ENCODE results near the gene SHB. TPM values are rescaled to one million over a fixed set of nuclear protein-coding genes. Genes with fewer than 3 reads are reported as not detected.

The SHB gene
- total RNA-seq, 4 donors from 2014 or later, result 18.4 to 27.5 (median 22.0) TPM

DNA sequence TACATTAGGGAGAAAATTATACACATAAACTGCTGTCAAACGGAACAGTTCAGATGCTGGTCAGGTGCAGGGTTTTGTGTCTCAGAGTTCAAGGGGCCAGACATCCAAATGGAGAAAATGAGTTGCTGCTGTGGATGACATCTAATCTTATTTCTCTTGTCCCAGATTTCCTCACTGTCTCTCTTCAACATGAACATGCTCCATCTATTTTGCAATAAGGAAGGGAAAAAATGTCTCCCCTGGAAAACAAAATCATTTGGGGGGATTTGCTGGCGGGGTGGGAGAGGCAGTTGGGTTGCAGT is 51.2 kb downstream of the SHB start:
- no peak for DNase-seq
- no peak for TF ChIP-seq POLR2A (IDR thresholded peaks at IDR 0.05)
- TF ChIP-seq, protein P1, sequence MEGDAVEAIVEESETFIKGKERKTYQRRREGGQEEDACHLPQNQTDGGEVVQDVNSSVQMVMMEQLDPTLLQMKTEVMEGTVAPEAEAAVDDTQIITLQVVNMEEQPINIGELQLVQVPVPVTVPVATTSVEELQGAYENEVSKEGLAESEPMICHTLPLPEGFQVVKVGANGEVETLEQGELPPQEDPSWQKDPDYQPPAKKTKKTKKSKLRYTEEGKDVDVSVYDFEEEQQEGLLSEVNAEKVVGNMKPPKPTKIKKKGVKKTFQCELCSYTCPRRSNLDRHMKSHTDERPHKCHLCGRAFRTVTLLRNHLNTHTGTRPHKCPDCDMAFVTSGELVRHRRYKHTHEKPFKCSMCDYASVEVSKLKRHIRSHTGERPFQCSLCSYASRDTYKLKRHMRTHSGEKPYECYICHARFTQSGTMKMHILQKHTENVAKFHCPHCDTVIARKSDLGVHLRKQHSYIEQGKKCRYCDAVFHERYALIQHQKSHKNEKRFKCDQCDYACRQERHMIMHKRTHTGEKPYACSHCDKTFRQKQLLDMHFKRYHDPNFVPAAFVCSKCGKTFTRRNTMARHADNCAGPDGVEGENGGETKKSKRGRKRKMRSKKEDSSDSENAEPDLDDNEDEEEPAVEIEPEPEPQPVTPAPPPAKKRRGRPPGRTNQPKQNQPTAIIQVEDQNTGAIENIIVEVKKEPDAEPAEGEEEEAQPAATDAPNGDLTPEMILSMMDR (IDR thresholded peaks at IDR 0.05), result no peak
- H3K9me3 ChIP-seq, result no peaks in the 10 kb centered on the region
- H3K4me3 ChIP-seq (replicated peaks in 1 of 3), result no peak overlapping the region
- peak overlapping the region in 2 of 3 donors; percentile 57 for H3K27ac ChIP-seq
- no peaks in the 10 kb centered on the region for H3K36me3 ChIP-seq
- 89 to 94% methylated on average over 2 of the region's 2 CpGs for WGBS, 2 donors
- peaks cover 47 to 60% of the 10 kb centered on the region in 2 donors for H3K4me1 ChIP-seq
- H3K27me3 ChIP-seq, result no peaks in the 10 kb centered on the region
- intact Hi-C loops (cut with DNase I), result loop anchor here (5.0 to 10.0 kb wide), 2 partner anchors 69 to 73 kb away; no protein-coding TSS in a partner anchor

DNA sequence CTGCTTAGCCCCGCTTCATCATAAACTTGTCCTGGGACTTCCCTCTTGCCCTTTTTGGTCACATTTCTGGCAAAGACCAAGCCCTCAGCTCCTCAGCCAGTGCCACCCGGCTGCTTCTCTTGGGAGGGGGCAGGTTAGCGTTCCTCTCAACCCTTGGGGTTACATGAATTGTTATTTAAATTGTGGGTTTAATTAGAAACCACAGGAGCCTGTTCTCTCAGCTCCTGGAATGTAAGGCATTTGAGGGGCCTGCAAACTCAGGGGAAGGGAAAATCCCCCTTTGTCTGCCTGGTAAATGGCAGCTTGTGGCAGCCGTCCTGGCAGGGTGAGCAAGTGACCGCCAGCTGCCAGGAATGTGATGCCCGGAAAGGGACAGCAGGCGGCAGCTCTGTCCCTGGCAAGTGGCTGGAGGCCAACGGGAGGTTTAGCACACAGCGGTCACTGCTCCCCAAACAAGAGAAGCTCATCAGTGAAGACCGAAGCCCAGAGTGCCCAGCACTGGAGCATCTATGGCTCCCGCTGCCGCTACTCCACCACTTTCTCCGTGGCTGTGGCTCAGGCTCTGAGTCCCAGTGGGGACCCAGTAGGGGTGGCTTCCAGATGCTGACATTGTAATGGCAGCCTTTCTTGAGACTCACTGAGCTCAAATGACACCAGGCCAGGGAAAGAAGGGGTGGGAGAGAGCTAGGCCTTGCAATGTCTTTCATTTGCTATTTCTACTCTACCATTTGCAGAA is 51.7 kb downstream of the SHB start:
- intact Hi-C loops (cut with DNase I), result loop anchor here (5.0 to 10.0 kb wide), 2 partner anchors 70 to 73 kb away; no protein-coding TSS in a partner anchor
- no peaks in the 10 kb centered on the region for H3K27me3 ChIP-seq
- 35 to 47% methylated on average over 11 to 12 of the region's 13 CpGs for WGBS, 2 donors
- H3K9me3 ChIP-seq, result no peaks in the 10 kb centered on the region
- DNase-seq, result peak; percentile 82 to 90
- peaks cover 44 to 55% of the 10 kb centered on the region in 2 donors for H3K4me1 ChIP-seq
- TF ChIP-seq, protein P1 (IDR thresholded peaks at IDR 0.05), result peak in 5 of 6 experiments; percentile 45 to 87 (median 72)
- TF ChIP-seq POLR2A (IDR thresholded peaks at IDR 0.05), result no peak
- peak overlapping the region; percentile 37 to 57 (median 57) for H3K27ac ChIP-seq
- no peak overlapping the region for H3K4me3 ChIP-seq (replicated peaks in 1 of 3)
- H3K36me3 ChIP-seq, result no peaks in the 10 kb centered on the region

DNA sequence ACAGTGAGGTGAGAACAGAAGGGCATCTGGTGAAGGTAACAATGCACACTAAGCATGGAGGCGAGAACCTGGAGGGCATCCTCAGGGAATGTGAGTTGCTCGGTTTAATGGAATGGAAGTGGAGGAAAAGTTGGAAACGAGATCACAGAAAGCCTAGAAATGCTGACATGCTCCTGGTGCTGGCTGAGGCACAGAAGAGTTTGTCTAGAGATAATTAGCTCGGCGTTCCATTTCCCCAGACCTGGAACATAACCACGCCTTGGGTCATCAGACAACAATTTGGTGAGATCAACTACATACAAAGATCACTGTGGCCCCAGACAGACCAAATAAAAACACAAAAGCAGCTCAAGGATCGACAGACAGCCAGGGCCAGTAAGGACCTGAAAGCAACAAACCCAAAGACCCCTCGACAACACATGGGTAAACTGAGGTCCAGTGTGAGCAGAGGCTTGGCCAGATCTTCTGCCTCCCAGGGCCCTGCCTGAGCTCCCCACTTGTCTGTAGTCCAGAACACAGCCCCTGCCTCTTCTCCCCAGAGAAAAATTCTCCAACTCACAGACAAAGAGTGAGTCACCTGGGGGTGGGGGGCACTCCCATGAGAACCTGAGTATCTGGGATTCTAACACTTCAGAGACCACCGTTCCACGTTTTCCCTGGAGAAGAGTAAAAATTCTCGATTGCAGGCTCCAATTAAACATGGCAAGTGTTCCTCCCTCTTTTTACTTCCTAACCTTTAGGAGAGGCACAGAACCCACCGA is 52.5 kb downstream of the SHB start:
- no peak for DNase-seq
- WGBS, 2 donors, result 69 to 73% methylated on average over 12 of the region's 12 CpGs
- Histone ChIP-seq H3K4me1 (peaks cover 44 to 54% of the 10 kb centered on the region in 2 donors), H3K36me3 (no peaks in the 10 kb centered on the region), H3K27ac (peak overlapping the region; percentile 37 to 57 (median 57)), H3K4me3 (replicated peaks in 1 of 3) (no peak overlapping the region), H3K27me3 (no peaks in the 10 kb centered on the region), H3K9me3 (no peaks in the 10 kb centered on the region)
- TF ChIP-seq, protein P1 (IDR thresholded peaks at IDR 0.05), result no peak
- TF ChIP-seq POLR2A (IDR thresholded peaks at IDR 0.05), result no peak
- intact Hi-C loops (cut with DNase I), result loop anchor here (5.0 to 10.0 kb wide), 2 partner anchors 71 to 72 kb away; no protein-coding TSS in a partner anchor

DNA sequence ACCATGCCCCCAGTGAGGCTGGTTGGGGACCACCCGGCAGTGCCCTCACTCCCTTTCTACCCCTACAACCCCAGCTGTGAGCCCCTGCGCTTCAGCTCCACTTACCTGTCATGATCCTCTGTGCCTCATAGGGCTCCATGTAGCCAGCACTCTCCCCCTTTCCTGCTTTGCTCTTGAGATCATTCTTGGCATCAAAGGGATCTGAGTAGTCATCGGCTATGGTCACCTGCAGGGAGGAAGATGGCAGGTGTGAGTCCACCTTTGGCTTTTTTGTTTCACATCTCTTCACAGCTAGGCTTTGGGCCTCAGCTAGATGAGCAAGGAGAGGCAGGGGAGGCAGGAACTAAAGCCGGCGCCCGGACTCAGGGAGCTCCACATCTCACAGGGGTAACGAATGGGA is 53.1 kb downstream of the SHB start:
- WGBS, 2 donors, result 72 to 85% methylated on average over 7 of the region's 7 CpGs
- no peaks in the 10 kb centered on the region for H3K9me3 ChIP-seq
- DNase-seq, result no peak
- H3K27ac ChIP-seq, result peak overlapping the region in 1 of 3 donors; percentile 57
- no peak overlapping the region for H3K4me3 ChIP-seq (replicated peaks in 1 of 3)
- H3K36me3 ChIP-seq, result no peaks in the 10 kb centered on the region
- no peak for TF ChIP-seq POLR2A (IDR thresholded peaks at IDR 0.05)
- TF ChIP-seq, protein P1 (IDR thresholded peaks at IDR 0.05), result no peak
- no peaks in the 10 kb centered on the region for H3K27me3 ChIP-seq
- peaks cover 44 to 54% of the 10 kb centered on the region in 2 donors for H3K4me1 ChIP-seq
- intact Hi-C loops (cut with DNase I), result loop anchor here (5.0 to 10.0 kb wide), 2 partner anchors 71 kb away; no protein-coding TSS in a partner anchor

All from thyroid gland (tissue), 4 donors.